A549 (cell line): ENCODE results near the gene MGRN1. TPM values are rescaled to one million over a fixed set of nuclear protein-coding genes. Genes with fewer than 3 reads are reported as not detected.

Source experiments
- ATAC-seq, 2 experiments: fragments of 200-7000 bp in 1 of 2; fragments of >200 bp in 1 of 2; cut with Nextera tagmentation in 1 of 2; cut with Tn5 transposase in 1 of 2; 3 replicates each; pipeline versions ENCODE4 v1.8.0 to v1.9.1; 2018 to 2020; ENCODE audit warnings: mild to moderate bottlenecking in 1 of 2, moderate library complexity in 1 of 2
- CTCF ChIA-PET: fragments of 300-600 bp; sonication (Branson Sonifier 250); formaldehyde crosslinking; extraction: SDS; loops from one replicate; lab custom pipeline; 2021; ENCODE audit warnings: antibody characterized with exemption, inconsistent platforms; lab: Yijun Ruan, JAX
- POLR2A ChIA-PET: fragments of 350-600 bp; formaldehyde crosslinking; extraction: SDS; loops from one replicate; lab custom pipeline; 2021; ENCODE audit warnings: antibody characterized with exemption, inconsistent platforms; lab: Yijun Ruan, JAX
- DNase-seq, 2 experiments: peaks; one replicate each; pipeline versions ENCODE4 v3.0.0 to v3.0.0-alpha.2; 2011 to 2016; ENCODE audit warnings: low read depth in 1 of 2, low spot score in 1 of 2
- FAIRE-seq: peaks from 2 replicates; lab custom pipeline; 2011; peaks lifted over from hg19 to GRCh38; lab: Jason Lieb, UNC
- H3K27ac ChIP-seq, 2 experiments: fragments of >200 bp; sonication (Bioruptor Twin); formaldehyde crosslinking; 3 replicates each; pipeline ENCODE4 v1.5.1; 2016 to 2017
- H3K4me1 ChIP-seq: fragments of >200 bp; sonication (Bioruptor Twin); formaldehyde crosslinking; 3 replicates; pipeline ENCODE4 v1.6.1; 2016
- H3K4me2 ChIP-seq: fragments of >200 bp; sonication (Bioruptor Twin); formaldehyde crosslinking; 3 replicates; pipeline ENCODE4 v1.6.1; 2016
- H3K4me3 ChIP-seq: fragments of >200 bp; sonication (Bioruptor Twin); formaldehyde crosslinking; 3 replicates; pipeline ENCODE4 v1.5.1; 2016
- H3K9me3 ChIP-seq: fragments of >200 bp; sonication (Bioruptor Twin); formaldehyde crosslinking; 3 replicates; pipeline ENCODE4 v1.6.1; 2016
- BHLHE40 ChIP-seq: IDR thresholded peaks from 2 replicates; pipeline ENCODE4 v1.6.1; 2012; ENCODE audit warnings: low read depth, low read length, inconsistent platforms
- CBX2 ChIP-seq: fragments of 200-600 bp; sonication (generic); IDR thresholded peaks from 2 replicates; pipeline ENCODE4 v1.6.1; 2016; ENCODE audit warnings: low read depth, mild to moderate bottlenecking, borderline replicate concordance
- CEBPB ChIP-seq, 2 experiments: fragments of >200 bp in 1 of 2; sonication (Bioruptor Twin) in 1 of 2; formaldehyde crosslinking in 1 of 2; IDR thresholded peaks; 2 replicates each; pipeline ENCODE4 v1.6.1; 2012 to 2016
- CHD2 ChIP-seq: fragments of 150-350 bp; IDR thresholded peaks from 2 replicates; pipeline ENCODE4 v1.6.1; 2014; ENCODE audit warnings: low read length; ENCODE audit not compliant: partially characterized antibody
- EHMT2 ChIP-seq: fragments of 200-600 bp; sonication (generic); IDR thresholded peaks from 2 replicates; pipeline ENCODE4 v1.6.1; 2016; ENCODE audit warnings: antibody characterized with exemption, low read depth, mild to moderate bottlenecking, moderate library complexity
- EP300 ChIP-seq, 2 experiments: fragments of >200 bp; sonication (Bioruptor Twin); formaldehyde crosslinking; IDR thresholded peaks; 2 replicates in 1 of 2; 3 replicates in 1 of 2; pipeline ENCODE4 v1.6.1; 2016 to 2017
- ESRRA ChIP-seq: fragments of 150-350 bp; IDR thresholded peaks from 2 replicates; pipeline ENCODE4 v1.6.1; 2014; ENCODE audit warnings: mild to moderate bottlenecking, low read length, borderline replicate concordance
- FOSB ChIP-seq: fragments of 250-450 bp; sonication (Bioruptor Pico); IDR thresholded peaks from 2 replicates; pipeline ENCODE4 v1.5.0; 2020; ENCODE audit warnings: mild to moderate bottlenecking, moderate library complexity
- FOSL2 ChIP-seq, 2 experiments: fragments of 450-650 bp in 1 of 2; fragments of >200 bp in 1 of 2; sonication (Bioruptor Twin) in 1 of 2; formaldehyde crosslinking; IDR thresholded peaks; 2 replicates each; pipeline versions ENCODE4 v1.5.0 to v1.6.1; 2016 to 2020; ENCODE audit warnings: mild to moderate bottlenecking in 1 of 2, moderate library complexity in 1 of 2
- FOXS1 ChIP-seq: fragments of 250-450 bp; sonication (Bioruptor Pico); IDR thresholded peaks from 2 replicates; pipeline ENCODE4 v1.5.0; 2020; ENCODE audit warnings: mild to moderate bottlenecking, moderate library complexity
- GATA3 ChIP-seq: IDR thresholded peaks from 2 replicates; pipeline ENCODE4 v1.6.1; 2012; ENCODE audit warnings: borderline replicate concordance
- HDAC2 ChIP-seq: fragments of 200-600 bp; sonication (generic); IDR thresholded peaks from 2 replicates; pipeline ENCODE4 v1.6.1; 2016
- HEYL ChIP-seq: fragments of 250-450 bp; sonication (Bioruptor Pico); IDR thresholded peaks from 2 replicates; pipeline ENCODE4 v1.8.0; 2021; ENCODE audit warnings: mild to moderate bottlenecking, moderate library complexity
- HOXA7 ChIP-seq: fragments of 250-450 bp; sonication (Bioruptor Pico); IDR thresholded peaks from 2 replicates; pipeline ENCODE4 v1.5.0; 2020; ENCODE audit warnings: mild to moderate bottlenecking, moderate library complexity
- JUN ChIP-seq, 2 experiments: fragments of >200 bp; sonication (Bioruptor Twin); formaldehyde crosslinking; IDR thresholded peaks; 2 replicates in 1 of 2; 3 replicates in 1 of 2; pipeline ENCODE4 v1.6.1; 2016 to 2017
- JUNB ChIP-seq: fragments of >200 bp; sonication (Bioruptor Twin); formaldehyde crosslinking; IDR thresholded peaks from 2 replicates; pipeline ENCODE4 v1.6.1; 2016
- NPAS2 ChIP-seq: fragments of 250-450 bp; sonication (Bioruptor Pico); IDR thresholded peaks from 2 replicates; pipeline ENCODE4 v1.8.0; 2022; ENCODE audit warnings: mild to moderate bottlenecking, moderate library complexity, borderline replicate concordance
- PBX3 ChIP-seq: IDR thresholded peaks from 2 replicates; pipeline ENCODE4 v1.6.1; 2012
- POLR2AphosphoS2 ChIP-seq: conservative IDR thresholded peaks from 2 replicates; pipeline ENCODE4 v1.6.1; 2012; ENCODE audit warnings: low read length, improper control_type of control experiment, inconsistent platforms
- RAD21 ChIP-seq, 2 experiments: fragments of >200 bp in 1 of 2; sonication (Bioruptor Twin) in 1 of 2; formaldehyde crosslinking in 1 of 2; IDR thresholded peaks in 1 of 2; conservative IDR thresholded peaks in 1 of 2; 2 replicates in 1 of 2; 3 replicates in 1 of 2; pipeline ENCODE4 v1.6.1; 2012 to 2018; ENCODE audit warnings: inconsistent platforms in 1 of 2
- RARB ChIP-seq: fragments of 250-450 bp; sonication (Bioruptor Pico); IDR thresholded peaks from 2 replicates; pipeline ENCODE4 v1.8.0; 2021; ENCODE audit warnings: mild to moderate bottlenecking, moderate library complexity
- RCOR1 ChIP-seq: fragments of 150-350 bp; IDR thresholded peaks from 2 replicates; pipeline ENCODE4 v1.6.1; 2014; ENCODE audit warnings: antibody characterized with exemption, low read length, low read depth
- RFX5 ChIP-seq: fragments of 450-650 bp; IDR thresholded peaks from 2 replicates; pipeline ENCODE4 v1.7.1; 2014; ENCODE audit warnings: antibody characterized with exemption, mild to moderate bottlenecking, moderate library complexity
- SMC3 ChIP-seq: fragments of >200 bp; sonication (Bioruptor Twin); formaldehyde crosslinking; IDR thresholded peaks from 3 replicates; pipeline ENCODE4 v1.6.1; 2018; ENCODE audit warnings: inconsistent platforms
- TFCP2L1 ChIP-seq: fragments of 250-450 bp; sonication (Bioruptor Pico); IDR thresholded peaks from 2 replicates; pipeline ENCODE4 v1.5.0; 2021; ENCODE audit warnings: mild to moderate bottlenecking
- TP53 ChIP-seq: fragments of 250-450 bp; sonication (Bioruptor Pico); IDR thresholded peaks from 2 replicates; pipeline ENCODE4 v1.5.0; 2021; ENCODE audit warnings: mild to moderate bottlenecking, moderate library complexity
- ZFP36 ChIP-seq: fragments of 450-650 bp; IDR thresholded peaks from 2 replicates; pipeline ENCODE4 v1.6.1; 2014; ENCODE audit warnings: borderline replicate concordance; ENCODE audit not compliant: partially characterized antibody
- ZSCAN20 ChIP-seq: fragments of 250-450 bp; sonication (Bioruptor Pico); IDR thresholded peaks from 2 replicates; pipeline ENCODE4 v1.8.0; 2022; ENCODE audit warnings: mild to moderate bottlenecking, moderate library complexity
- WGBS: methylation state at CpG from one replicate; pipeline ENCODE4 v1.1.6; 2017; ENCODE audit errors: missing lambda C conversion rate; 5-methylcytosine and 5-hydroxymethylcytosine counted together
- polyA plus RNA-seq, 4 experiments: library from polyadenylated mRNA; depleted of rRNA in 3 of 4; stranded (reverse); fragments of >200 nt; fragmentation: RNase III in 1 of 4; extraction: RNeasy Plus Mini Kit Qiagen cat#74134 plus additional on column Dnase treatment in 1 of 4; gene quantifications; 2 replicates in 3 of 4; 3 replicates in 1 of 4; pipeline ENCODE4 v1.2.3, GENCODE V29; 2011 to 2017
- TF ChIP-seq, protein P1 (sequence below): fragments of 250-450 bp; sonication (Bioruptor Pico); IDR thresholded peaks from 2 replicates; pipeline ENCODE4 v1.5.0; 2021; ENCODE audit warnings: mild to moderate bottlenecking, moderate library complexity, borderline replicate concordance
- TF ChIP-seq, protein P2 (sequence below): fragments of 250-450 bp; sonication (Bioruptor Pico); IDR thresholded peaks from 2 replicates; pipeline ENCODE4 v1.5.0; 2020; ENCODE audit warnings: low read depth, mild to moderate bottlenecking, moderate library complexity
- TF ChIP-seq, protein P3 (sequence below): fragments of 200-600 bp; sonication (generic); IDR thresholded peaks from 2 replicates; pipeline ENCODE4 v1.6.1; 2016; ENCODE audit warnings: antibody characterized with exemption, mild to moderate bottlenecking, moderate library complexity

MGRN1 gene
- polyA plus RNA-seq, 2 of the 4 experiments (the other 2 are of a cell fraction): 4.3 to 29.9 TPM

DNA sequence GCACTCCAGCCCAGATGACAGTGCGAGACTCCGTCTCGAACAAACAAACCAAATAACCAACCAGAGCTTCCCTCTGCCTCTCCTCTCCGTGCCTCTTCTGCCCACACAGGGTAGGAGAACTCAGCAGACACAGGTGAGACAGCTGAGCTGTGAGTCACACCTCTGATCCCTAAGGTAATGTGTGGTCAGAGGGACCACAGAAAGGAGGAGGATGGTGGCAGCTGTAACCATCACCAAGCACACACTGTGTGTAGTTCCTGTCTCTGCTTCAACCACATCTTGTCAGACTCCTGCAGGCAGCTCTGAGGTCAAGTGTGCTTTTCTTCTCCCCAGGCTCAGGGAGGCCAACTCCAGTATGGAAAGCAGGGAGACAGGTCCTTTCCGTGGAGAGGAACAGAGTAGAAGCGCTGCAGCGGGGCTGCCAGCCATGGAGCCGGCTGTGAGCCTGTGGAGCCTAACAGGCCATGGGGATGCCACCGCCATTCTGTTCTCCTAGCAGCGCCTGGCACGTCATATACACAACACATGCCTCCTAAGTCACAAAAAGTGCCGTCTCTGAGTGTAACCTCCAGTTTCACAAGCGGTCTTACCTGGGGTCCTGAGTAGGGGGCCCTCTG, 75.9 kb downstream of the MGRN1 start:
- Histone ChIP-seq H3K4me3 (no peak overlapping the region), H3K9me3 (no peaks in the 10 kb centered on the region), H3K4me1 (no peaks in the 10 kb centered on the region), H3K4me2 (no peak overlapping the region), H3K27ac (no peak overlapping the region)
- 96% methylated on average over 13 of the region's 13 CpGs for whole genome bisulfite sequencing
- DNase-seq (no peak), FAIRE-seq (no peak), ATAC-seq (no peak)
- ChIA-PET CTCF (interaction anchor here (1.2 to 1.6 kb wide), 3 partner anchors 36 to 256 kb away, joined by 3 to 6 read pairs (median 3); no protein-coding TSS in a partner anchor), POLR2A (no interaction called here)
- TF ChIP-seq EHMT2 (no peak), ZSCAN20 (no peak), FOXS1 (CRISPR knock-in tag) (no peak), EP300 (IDR thresholded peaks at IDR 0.05) (no peak), TP53 (CRISPR knock-in tag) (no peak), CHD2 (no peak), HEYL (CRISPR knock-in tag) (no peak), RFX5 (no peak), FOSL2 (IDR thresholded peaks at IDR 0.05) (no peak), FOSL2 (CRISPR knock-in tag; IDR thresholded peaks at IDR 0.05) (no peak), NPAS2 (CRISPR knock-in tag) (no peak), JUN (IDR thresholded peaks at IDR 0.05) (no peak), RARB (CRISPR knock-in tag) (no peak), HDAC2 (no peak), ESRRA (no peak), BHLHE40 (no peak), RCOR1 (no peak), FOSB (CRISPR knock-in tag) (no peak), CEBPB (IDR thresholded peaks at IDR 0.05) (no peak)
- TF ChIP-seq, protein P1, sequence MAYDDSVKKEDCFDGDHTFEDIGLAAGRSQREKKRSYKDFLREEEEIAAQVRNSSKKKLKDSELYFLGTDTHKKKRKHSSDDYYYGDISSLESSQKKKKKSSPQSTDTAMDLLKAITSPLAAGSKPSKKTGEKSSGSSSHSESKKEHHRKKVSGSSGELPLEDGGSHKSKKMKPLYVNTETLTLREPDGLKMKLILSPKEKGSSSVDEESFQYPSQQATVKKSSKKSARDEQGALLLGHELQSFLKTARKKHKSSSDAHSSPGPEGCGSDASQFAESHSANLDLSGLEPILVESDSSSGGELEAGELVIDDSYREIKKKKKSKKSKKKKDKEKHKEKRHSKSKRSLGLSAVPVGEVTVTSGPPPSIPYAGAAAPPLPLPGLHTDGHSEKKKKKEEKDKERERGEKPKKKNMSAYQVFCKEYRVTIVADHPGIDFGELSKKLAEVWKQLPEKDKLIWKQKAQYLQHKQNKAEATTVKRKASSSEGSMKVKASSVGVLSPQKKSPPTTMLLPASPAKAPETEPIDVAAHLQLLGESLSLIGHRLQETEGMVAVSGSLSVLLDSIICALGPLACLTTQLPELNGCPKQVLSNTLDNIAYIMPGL (CRISPR knock-in tag): no peak
- TF ChIP-seq, protein P2, sequence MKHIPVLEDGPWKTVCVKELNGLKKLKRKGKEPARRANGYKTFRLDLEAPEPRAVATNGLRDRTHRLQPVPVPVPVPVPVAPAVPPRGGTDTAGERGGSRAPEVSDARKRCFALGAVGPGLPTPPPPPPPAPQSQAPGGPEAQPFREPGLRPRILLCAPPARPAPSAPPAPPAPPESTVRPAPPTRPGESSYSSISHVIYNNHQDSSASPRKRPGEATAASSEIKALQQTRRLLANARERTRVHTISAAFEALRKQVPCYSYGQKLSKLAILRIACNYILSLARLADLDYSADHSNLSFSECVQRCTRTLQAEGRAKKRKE (CRISPR knock-in tag): no peak

- WGBS: 89% methylated on average over 31 of the region's 33 CpGs
- H3K4me1 ChIP-seq: no peaks in the 10 kb centered on the region
- FAIRE-seq (no peak), DNase-seq (no peak), ATAC-seq (no peak)
- H3K4me3 ChIP-seq: no peak overlapping the region
- no peaks in the 10 kb centered on the region for H3K9me3 ChIP-seq
- POLR2A ChIA-PET: no interaction called here
- CTCF ChIA-PET: interaction anchor here (1.2 to 1.6 kb wide), 2 partner anchors 36 to 255 kb away, joined by 3 to 6 read pairs; no protein-coding TSS in a partner anchor
- H3K27ac ChIP-seq: no peak overlapping the region
- H3K4me2 ChIP-seq: no peak overlapping the region
- TF ChIP-seq, protein P3, sequence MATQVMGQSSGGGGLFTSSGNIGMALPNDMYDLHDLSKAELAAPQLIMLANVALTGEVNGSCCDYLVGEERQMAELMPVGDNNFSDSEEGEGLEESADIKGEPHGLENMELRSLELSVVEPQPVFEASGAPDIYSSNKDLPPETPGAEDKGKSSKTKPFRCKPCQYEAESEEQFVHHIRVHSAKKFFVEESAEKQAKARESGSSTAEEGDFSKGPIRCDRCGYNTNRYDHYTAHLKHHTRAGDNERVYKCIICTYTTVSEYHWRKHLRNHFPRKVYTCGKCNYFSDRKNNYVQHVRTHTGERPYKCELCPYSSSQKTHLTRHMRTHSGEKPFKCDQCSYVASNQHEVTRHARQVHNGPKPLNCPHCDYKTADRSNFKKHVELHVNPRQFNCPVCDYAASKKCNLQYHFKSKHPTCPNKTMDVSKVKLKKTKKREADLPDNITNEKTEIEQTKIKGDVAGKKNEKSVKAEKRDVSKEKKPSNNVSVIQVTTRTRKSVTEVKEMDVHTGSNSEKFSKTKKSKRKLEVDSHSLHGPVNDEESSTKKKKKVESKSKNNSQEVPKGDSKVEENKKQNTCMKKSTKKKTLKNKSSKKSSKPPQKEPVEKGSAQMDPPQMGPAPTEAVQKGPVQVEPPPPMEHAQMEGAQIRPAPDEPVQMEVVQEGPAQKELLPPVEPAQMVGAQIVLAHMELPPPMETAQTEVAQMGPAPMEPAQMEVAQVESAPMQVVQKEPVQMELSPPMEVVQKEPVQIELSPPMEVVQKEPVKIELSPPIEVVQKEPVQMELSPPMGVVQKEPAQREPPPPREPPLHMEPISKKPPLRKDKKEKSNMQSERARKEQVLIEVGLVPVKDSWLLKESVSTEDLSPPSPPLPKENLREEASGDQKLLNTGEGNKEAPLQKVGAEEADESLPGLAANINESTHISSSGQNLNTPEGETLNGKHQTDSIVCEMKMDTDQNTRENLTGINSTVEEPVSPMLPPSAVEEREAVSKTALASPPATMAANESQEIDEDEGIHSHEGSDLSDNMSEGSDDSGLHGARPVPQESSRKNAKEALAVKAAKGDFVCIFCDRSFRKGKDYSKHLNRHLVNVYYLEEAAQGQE: no peak
- TF ChIP-seq RAD21 (conservative IDR thresholded peaks at IDR 0.05 in 1 of 2, IDR thresholded peaks at IDR 0.05 in 1 of 2): no peak
- TF ChIP-seq TFCP2L1: no peak
- TF ChIP-seq CHD2: no peak
- TF ChIP-seq RFX5: no peak
- no peak for TF ChIP-seq NPAS2 (CRISPR knock-in tag)
- TF ChIP-seq PBX3: no peak
- TF ChIP-seq JUNB: no peak
- no peak for TF ChIP-seq SMC3
- TF ChIP-seq JUN (IDR thresholded peaks at IDR 0.05): no peak
- no peak for TF ChIP-seq CBX2
- no peak for TF ChIP-seq ZFP36
- no peak for TF ChIP-seq POLR2AphosphoS2
- no peak for TF ChIP-seq HOXA7 (CRISPR knock-in tag)
- no peak for TF ChIP-seq HDAC2
- no peak for TF ChIP-seq GATA3
These were observed 76.5 kb downstream of the MGRN1 start for GRCh38 chr16:4700997-4701743.
